HG03139 (cell line): ENCODE measurements around the gene CELF5.
"Not testable (repeated sequence)": the region's sequence is repeated elsewhere in the genome, so short reads cannot be mapped to it uniquely, and the experiment has no call there.

ENCODE experiments used
- ATAC-seq: cut with Tn5 transposase; IDR thresholded peaks from one replicate; pipeline ENCODE4 v1.9.1; 2021; ENCODE audit not compliant: unreplicated experiment

The CELF5 gene

GRCh38 chr19:3340340-3340739 is 115.9 kb downstream of the CELF5 start:
- ATAC-seq, result no peak

GRCh38 chr19:3342246-3342645 is 117.8 kb downstream of the CELF5 start:
- ATAC-seq, result no peak

- ATAC-seq, result not testable (repeated sequence)
Observed at GRCh38 chr19:3342962-3343361, 118.5 kb downstream of the CELF5 start.

- ATAC-seq, result no peak
Observed at GRCh38 chr19:3343619-3344502, 119.4 kb downstream of the CELF5 start.

- no peak for ATAC-seq
Observed at GRCh38 chr19:3344608-3345598, 120.4 kb downstream of the CELF5 start.

GRCh38 chr19:3345850-3346460 is 121.5 kb downstream of the CELF5 start:
- no peak for ATAC-seq
